NB4 (cell line): ENCODE measurements around the gene AK8.

Experiments used
- CTCF ChIP-seq: IDR thresholded peaks from one replicate; pipeline ENCODE4 v1.5.1; 2012; ENCODE audit warnings: low read depth, low read length
- MAX ChIP-seq: IDR thresholded peaks from 2 replicates; pipeline ENCODE4 v1.6.1; 2011; ENCODE audit warnings: low read depth, low read length
- POLR2A ChIP-seq: IDR thresholded peaks from 2 replicates; pipeline ENCODE4 v1.6.1; 2011; ENCODE audit warnings: mild to moderate bottlenecking; ENCODE audit not compliant: insufficient read length; ENCODE audit errors: extremely low read depth

DNA sequence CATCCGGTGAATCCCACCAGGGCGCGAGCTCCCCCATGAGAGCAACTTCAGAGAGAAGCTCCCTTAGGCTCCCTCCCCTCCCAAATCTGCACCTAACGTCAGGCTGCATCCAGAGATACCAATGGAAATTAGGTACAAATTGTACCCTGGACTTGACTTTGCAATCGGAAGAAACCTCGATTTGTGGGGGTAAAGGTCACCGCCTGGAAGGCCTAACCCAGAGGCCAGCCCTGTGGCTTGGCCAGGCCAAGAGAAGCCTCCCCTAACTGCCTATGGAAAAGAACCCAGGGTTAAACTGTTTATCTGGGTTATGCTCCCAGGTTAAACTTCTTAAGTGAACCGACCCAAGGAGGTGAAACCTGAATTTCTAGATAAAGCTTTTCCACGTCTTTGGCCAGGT is 127.4 kb downstream of the AK8 start:
- TF ChIP-seq CTCF (no peak), POLR2A (no peak), MAX (no peak)
